Osteoblast (primary cell): ENCODE results near the gene TOP1. TPM values are rescaled to one million over a fixed set of nuclear protein-coding genes. Genes with fewer than 3 reads are reported as not detected.

Experiments
- DNase-seq: peaks from one replicate; pipeline ENCODE4 v3.0.0; 2011; ENCODE audit warnings: low spot score, mixed read lengths; ENCODE audit not compliant: insufficient read length; ENCODE audit errors: missing footprints
- H2AFZ ChIP-seq: 2 replicates; pipeline ENCODE4 v1.6.0; 2011; ENCODE audit warnings: mild to moderate bottlenecking, low read length
- H3K27ac ChIP-seq: 2 replicates; pipeline ENCODE4 v1.5.1; 2011; ENCODE audit warnings: mild to moderate bottlenecking, low read depth, low read length, moderate library complexity
- H3K27me3 ChIP-seq: 2 replicates; pipeline ENCODE4 v1.6.0; 2012; ENCODE audit warnings: mild to moderate bottlenecking, control low read depth, inconsistent platforms, low read length, moderate library complexity; ENCODE audit not compliant: insufficient read depth
- H3K36me3 ChIP-seq: 2 replicates; pipeline ENCODE4 v1.5.1; 2011; ENCODE audit warnings: mild to moderate bottlenecking, low read length, control low read depth, moderate library complexity; ENCODE audit not compliant: insufficient read depth
- H3K4me1 ChIP-seq: 2 replicates; pipeline ENCODE4 v1.5.1; 2011; ENCODE audit warnings: mild to moderate bottlenecking, low read length, control low read depth, moderate library complexity; ENCODE audit not compliant: insufficient read depth
- H3K4me2 ChIP-seq: 2 replicates; pipeline ENCODE4 v1.6.0; 2011; ENCODE audit warnings: mild to moderate bottlenecking, low read length; ENCODE audit not compliant: insufficient read depth
- H3K4me3 ChIP-seq: fragments of 200-600 bp; sonication (generic); 3 replicates; pipeline ENCODE4 v1.5.1; 2012; ENCODE audit warnings: mild to moderate bottlenecking, low read length, inconsistent platforms; ENCODE audit not compliant: insufficient read depth
- H3K79me2 ChIP-seq: 2 replicates; pipeline ENCODE4 v1.6.0; 2012; ENCODE audit warnings: mild to moderate bottlenecking, low read length, control low read depth, inconsistent platforms; ENCODE audit not compliant: insufficient read depth
- H3K9me3 ChIP-seq: 2 replicates; pipeline ENCODE4 v1.5.1; 2011; ENCODE audit warnings: low read depth, low read length, control low read depth
- H4K20me1 ChIP-seq: 2 replicates; pipeline ENCODE4 v1.6.0; 2012; ENCODE audit warnings: mild to moderate bottlenecking, low read length, control low read depth; ENCODE audit not compliant: insufficient read depth
- total RNA-seq: library from RNA; depleted of rRNA; stranded (reverse); fragments of >200 nt; gene quantifications from 2 replicates; pipeline ENCODE4 v1.2.3, GENCODE V29; 2012
- TF ChIP-seq, protein P1 (sequence below): IDR thresholded peaks from 2 replicates; pipeline ENCODE4 v1.5.1; 2011; ENCODE audit warnings: mild to moderate bottlenecking, low read depth, low read length, moderate library complexity; ENCODE audit errors: extremely low read depth

TOP1 gene
- total RNA-seq, 1 donor, result 10.5 TPM

DNA sequence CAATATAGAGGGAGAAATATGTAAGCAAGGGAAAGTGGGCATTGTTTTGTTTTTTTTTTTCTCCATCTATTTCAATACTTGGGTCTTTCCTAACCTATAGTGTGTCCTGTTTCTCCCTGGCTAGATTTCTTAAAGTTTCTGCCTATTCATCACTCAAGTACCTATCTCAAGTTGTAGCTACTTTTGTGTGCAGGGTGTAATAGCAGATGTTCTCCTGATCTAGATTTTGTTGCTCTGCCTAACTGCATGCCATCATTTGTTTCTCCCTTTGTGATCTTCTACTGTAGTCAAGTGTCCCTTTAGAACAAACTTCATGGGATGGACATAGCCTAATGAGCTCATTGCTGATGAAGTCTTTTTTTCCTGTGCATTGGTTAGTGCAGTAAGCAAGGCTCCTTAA, 45.8 kb downstream of the TOP1 start:
- no peak overlapping the region for H3K4me2 ChIP-seq
- TF ChIP-seq, protein P1, sequence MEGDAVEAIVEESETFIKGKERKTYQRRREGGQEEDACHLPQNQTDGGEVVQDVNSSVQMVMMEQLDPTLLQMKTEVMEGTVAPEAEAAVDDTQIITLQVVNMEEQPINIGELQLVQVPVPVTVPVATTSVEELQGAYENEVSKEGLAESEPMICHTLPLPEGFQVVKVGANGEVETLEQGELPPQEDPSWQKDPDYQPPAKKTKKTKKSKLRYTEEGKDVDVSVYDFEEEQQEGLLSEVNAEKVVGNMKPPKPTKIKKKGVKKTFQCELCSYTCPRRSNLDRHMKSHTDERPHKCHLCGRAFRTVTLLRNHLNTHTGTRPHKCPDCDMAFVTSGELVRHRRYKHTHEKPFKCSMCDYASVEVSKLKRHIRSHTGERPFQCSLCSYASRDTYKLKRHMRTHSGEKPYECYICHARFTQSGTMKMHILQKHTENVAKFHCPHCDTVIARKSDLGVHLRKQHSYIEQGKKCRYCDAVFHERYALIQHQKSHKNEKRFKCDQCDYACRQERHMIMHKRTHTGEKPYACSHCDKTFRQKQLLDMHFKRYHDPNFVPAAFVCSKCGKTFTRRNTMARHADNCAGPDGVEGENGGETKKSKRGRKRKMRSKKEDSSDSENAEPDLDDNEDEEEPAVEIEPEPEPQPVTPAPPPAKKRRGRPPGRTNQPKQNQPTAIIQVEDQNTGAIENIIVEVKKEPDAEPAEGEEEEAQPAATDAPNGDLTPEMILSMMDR, result no peak
- H3K4me1 ChIP-seq, result peaks cover 43% of the 10 kb centered on the region

DNA sequence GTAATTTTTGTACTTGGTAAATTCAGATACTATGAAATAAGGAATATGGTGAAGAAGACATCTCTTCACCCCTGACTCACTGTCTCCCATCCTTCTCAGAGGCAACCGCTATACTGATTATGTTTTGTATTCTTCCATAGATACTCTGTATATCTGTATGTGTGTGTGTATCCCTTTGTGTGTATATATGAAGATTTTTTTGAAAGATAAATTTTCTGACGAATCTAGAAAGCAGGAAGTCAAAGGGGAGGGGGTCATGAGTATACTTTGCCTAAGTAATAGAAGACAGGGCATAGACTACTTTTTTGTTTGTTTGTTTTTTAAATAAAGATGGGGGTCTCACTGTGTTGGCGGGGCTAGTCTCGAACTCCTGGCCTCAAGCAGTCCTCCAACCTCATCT, 48.2 kb downstream of the TOP1 start:
- Histone ChIP-seq H3K27ac (peak overlapping the region; percentile 22), H4K20me1 (peaks cover 24% of the 10 kb centered on the region), H3K79me2 (peaks cover 75% of the 10 kb centered on the region), H3K4me3 (no peak overlapping the region), H3K4me1 (peaks cover 55% of the 10 kb centered on the region), H3K4me2 (no peak overlapping the region), H3K9me3 (no peaks in the 10 kb centered on the region), H3K27me3 (no peaks in the 10 kb centered on the region), H3K36me3 (peaks cover 25% of the 10 kb centered on the region), H2AFZ (no peak overlapping the region)
- no peak for DNase-seq
- TF ChIP-seq, protein P1, result no peak

More for the DNA sequence above, 45.8 kb downstream of the TOP1 start:
- no peaks in the 10 kb centered on the region for H3K9me3 ChIP-seq
- no peak for DNase-seq
- no peak overlapping the region for H3K27ac ChIP-seq
- no peaks in the 10 kb centered on the region for H3K27me3 ChIP-seq
- peaks cover 16% of the 10 kb centered on the region for H3K36me3 ChIP-seq
- no peak overlapping the region for H3K4me3 ChIP-seq
- H3K79me2 ChIP-seq, result peaks cover 88% of the 10 kb centered on the region
- H2AFZ ChIP-seq, result no peak overlapping the region
- peaks cover 16% of the 10 kb centered on the region for H4K20me1 ChIP-seq

DNA sequence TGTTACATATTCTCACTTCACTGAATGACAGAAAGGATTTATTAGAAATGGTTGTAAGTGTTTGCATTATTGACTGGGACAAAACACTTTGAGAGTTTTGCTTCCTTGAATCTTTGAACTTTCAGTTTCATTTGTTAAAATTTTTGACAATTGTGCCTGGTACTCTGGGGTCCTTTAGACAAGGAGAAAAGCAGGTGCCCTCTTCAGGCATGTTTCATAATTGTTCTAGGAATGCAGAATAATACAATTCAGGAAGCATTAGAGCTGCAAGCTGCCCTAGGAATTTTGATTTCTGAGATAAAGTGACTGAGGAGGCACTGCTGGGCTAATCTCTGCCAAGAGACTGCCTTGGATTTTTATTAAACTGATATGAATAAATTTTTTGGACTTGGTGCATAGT, 49.7 kb downstream of the TOP1 start:
- Histone ChIP-seq H3K79me2 (peaks cover 62% of the 10 kb centered on the region), H3K9me3 (no peaks in the 10 kb centered on the region), H3K4me2 (peak overlapping the region; percentile 41), H2AFZ (no peak overlapping the region), H4K20me1 (peaks cover 17% of the 10 kb centered on the region), H3K27me3 (no peaks in the 10 kb centered on the region), H3K36me3 (peaks cover 33% of the 10 kb centered on the region), H3K27ac (peak overlapping the region; percentile 9), H3K4me3 (no peak overlapping the region), H3K4me1 (peaks cover 41% of the 10 kb centered on the region)
- DNase-seq, result no peak
- TF ChIP-seq, protein P1, result peak; percentile 65

DNA sequence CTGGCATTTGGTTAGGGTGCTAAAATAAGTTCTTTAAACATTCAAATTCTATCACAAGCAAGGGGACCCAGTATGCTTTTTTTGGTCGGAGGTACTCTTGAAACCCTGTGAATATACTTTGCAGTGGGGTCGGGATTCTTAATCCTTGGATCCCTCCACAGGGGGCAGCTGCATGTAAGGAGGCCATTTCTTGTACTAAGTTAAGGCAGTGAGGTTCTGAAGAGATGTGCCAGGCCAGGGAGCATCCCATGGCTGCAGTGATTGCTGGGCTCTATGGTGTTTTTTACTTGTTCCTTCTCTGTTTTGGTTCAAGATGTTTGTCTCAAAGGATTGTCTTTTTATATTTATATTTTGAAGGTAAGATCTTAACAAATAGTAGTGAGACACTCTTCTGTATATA, 50.4 kb downstream of the TOP1 start:
- Histone ChIP-seq H3K4me3 (no peak overlapping the region), H3K36me3 (peaks cover 38% of the 10 kb centered on the region), H3K79me2 (peaks cover 54% of the 10 kb centered on the region), H3K9me3 (no peaks in the 10 kb centered on the region), H3K4me2 (no peak overlapping the region), H2AFZ (no peak overlapping the region), H4K20me1 (peaks cover 17% of the 10 kb centered on the region), H3K27ac (no peak overlapping the region), H3K27me3 (no peaks in the 10 kb centered on the region), H3K4me1 (peaks cover 41% of the 10 kb centered on the region)
- TF ChIP-seq, protein P1, result no peak
- DNase-seq, result no peak
